Activated CD8-positive, alpha-beta memory T cell treated with anti-CD3 and anti-CD28 coated beads for 1 hour (primary cell): ENCODE measurements around the gene CYP26C1.

Source experiments
- DNase-seq, 2 donors: peaks; one replicate each; pipeline ENCODE4 v3.0.0-alpha.2; 2020; ENCODE audit warnings: low read depth in 1 of 2; ENCODE audit errors: extremely low read depth in 1 of 2

The CYP26C1 gene

DNA sequence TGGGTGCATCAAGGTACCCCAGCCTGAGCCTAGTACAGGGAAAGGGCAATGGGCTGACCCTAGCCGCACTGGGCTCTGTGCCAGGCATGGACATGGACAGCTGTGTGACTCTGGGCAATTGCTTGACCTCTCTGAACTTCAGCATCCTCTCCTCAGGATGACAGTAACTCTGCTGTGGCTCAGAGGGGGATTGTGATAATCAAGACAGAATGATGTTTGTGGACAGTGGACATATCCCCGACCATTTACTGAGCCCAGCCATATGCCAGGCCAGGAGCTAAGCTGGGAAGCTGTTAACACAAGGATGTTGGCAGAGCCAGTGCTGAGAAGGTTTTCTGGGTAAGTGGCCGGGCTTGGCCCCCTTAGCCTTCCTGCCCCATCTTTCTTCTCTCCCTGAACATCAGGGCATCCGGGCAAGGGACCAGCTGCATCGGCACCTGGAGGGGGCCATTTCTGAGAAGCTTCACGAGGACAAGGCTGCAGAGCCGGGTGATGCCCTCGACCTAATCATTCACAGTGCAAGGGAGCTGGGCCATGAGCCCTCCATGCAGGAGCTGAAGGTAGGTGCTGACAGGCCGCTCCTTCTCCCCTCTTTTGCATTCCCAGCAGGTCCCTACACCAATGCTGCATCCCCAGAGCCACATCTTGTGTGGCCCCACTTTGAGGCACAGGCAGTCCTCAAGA lies 3.5 kb downstream of the CYP26C1 start:
- DNase-seq, result no peak

- DNase-seq, result no peak
Observed at GRCh38 chr10:93064874-93065660, 4.5 kb downstream of the CYP26C1 start.

GRCh38 chr10:93065675-93066543 lies 5.3 kb downstream of the CYP26C1 start:
- no peak for DNase-seq

GRCh38 chr10:93066544-93066913 lies 5.9 kb downstream of the CYP26C1 start:
- DNase-seq, result no peak

- DNase-seq, result no peak
Observed at GRCh38 chr10:93067443-93068365, 7.1 kb downstream of the CYP26C1 start.

GRCh38 chr10:93068411-93069244 lies 8.0 kb downstream of the CYP26C1 start:
- no peak for DNase-seq

DNA sequence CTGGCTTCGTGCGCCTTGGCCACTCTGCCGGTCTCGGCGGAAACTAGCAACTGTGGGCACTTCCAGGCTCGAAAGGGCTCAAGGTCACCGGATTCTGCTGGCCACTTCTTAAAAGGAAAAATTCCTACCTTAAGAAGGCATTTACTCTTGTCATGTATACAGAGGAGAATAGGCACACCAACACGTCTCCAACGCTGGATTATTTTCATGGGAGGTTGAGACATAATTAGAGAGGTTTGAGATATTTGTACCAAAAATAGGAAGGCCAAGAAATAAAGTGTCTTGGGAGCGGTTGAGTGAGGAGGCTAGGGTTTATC lies 8.6 kb downstream of the CYP26C1 start:
- no peak for DNase-seq

GRCh38 chr10:93070378-93071176 lies 10.0 kb downstream of the CYP26C1 start:
- no peak for DNase-seq

DNA sequence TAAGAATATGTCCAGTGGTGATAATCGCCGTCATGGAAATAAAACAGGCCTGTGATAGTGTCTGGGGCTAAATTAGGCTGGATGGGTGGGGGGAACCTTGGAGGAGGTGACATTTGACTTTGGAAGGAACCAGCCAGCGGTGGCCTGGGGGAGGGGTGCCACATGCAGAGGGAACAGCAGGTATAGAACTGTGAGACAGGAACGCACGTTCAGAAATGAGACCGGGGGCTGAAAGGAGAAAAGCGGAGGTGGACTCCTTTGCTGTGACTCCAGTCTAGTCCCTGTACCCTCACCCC lies 10.5 kb downstream of the CYP26C1 start:
- DNase-seq, result no peak

DNA sequence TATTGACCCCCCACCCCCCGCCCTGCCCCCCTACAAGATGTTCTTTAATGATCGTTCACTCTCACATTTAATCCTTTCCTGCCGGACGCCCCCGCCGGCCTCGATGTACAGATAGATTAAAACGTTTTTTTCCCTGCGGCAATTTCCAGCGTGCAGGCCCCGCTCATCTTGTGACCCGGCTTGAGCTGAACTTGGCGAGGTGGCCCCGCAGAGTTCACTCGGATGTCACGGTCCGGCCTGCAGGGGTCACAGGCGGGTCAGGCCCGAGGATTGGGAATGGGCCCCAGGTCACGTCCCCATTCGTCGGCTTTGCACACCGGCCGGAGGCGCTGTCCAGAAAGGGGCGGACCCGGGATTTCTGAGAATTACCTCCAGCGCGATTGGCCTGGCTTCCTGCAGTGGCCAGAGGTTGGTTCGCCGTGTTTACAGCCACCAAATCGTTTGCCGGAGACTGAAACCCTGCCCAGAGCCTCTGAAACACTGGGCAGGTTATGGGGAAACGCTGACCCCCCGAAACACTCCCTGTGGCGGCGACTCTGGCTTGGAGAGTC lies 11.2 kb downstream of the CYP26C1 start:
- DNase-seq, result no peak

DNA sequence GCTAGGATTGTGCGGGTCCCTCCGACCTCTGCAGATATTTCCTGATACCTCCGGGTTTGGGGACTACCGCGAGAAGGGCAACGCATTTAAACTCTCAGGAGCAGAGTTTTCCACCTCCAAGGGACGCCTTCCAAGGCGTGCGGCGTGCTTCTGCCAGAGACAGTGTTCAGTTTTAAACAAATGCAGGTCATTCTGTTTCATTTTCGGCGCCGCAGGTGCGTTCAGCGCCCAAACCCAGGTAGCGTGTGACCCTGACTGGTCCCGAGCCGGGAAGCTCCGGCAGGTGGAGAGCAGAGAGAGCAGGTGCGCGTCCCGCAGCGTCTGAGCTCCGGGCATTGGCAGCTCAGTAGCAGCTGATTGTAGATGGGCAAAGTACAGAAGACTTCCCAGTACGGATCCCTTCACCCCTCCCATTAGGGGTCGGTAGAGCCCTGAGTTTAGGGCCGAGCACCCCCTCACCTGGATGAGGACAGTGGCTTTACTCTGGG lies 11.7 kb downstream of the CYP26C1 start:
- no peak for DNase-seq

GRCh38 chr10:93072713-93073538 lies 12.3 kb downstream of the CYP26C1 start:
- DNase-seq, result no peak

DNA sequence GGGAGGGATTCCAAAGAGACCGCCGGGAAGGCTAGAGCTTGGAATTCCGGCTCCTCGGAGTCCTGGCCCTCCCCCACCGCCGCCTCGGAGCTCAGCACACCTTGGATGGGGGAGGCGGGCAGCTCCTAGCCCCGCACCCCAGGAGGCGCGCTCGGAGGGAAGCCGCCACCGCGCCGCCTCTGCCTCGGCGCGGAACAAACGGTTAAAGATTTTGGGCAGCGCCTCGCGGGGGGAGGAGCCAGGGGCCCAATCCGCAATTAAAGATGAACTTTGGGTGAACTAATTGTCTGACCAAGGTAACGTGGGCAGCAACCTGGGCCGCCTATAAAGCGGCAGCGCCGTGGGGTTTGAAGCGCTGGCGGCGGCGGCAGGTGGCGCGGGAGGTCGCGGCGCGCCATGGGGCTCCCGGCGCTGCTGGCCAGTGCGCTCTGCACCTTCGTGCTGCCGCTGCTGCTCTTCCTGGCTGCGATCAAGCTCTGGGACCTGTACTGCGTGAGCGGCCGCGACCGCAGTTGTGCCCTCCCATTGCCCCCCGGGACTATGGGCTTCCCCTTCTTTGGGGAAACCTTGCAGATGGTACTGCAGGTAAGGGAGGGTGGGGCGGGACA lies 13.0 kb downstream of the CYP26C1 start, which contains the start of gene CYP26A1:
Gene CYP26A1 (plus strand): TSS at position 355 of the 608 bp plus-strand sequence. CDS start 42 bp downstream, at position 397.
- no peak for DNase-seq

GRCh38 chr10:93074147-93074596 lies 13.6 kb downstream of the CYP26C1 start:
- no peak for DNase-seq

DNA sequence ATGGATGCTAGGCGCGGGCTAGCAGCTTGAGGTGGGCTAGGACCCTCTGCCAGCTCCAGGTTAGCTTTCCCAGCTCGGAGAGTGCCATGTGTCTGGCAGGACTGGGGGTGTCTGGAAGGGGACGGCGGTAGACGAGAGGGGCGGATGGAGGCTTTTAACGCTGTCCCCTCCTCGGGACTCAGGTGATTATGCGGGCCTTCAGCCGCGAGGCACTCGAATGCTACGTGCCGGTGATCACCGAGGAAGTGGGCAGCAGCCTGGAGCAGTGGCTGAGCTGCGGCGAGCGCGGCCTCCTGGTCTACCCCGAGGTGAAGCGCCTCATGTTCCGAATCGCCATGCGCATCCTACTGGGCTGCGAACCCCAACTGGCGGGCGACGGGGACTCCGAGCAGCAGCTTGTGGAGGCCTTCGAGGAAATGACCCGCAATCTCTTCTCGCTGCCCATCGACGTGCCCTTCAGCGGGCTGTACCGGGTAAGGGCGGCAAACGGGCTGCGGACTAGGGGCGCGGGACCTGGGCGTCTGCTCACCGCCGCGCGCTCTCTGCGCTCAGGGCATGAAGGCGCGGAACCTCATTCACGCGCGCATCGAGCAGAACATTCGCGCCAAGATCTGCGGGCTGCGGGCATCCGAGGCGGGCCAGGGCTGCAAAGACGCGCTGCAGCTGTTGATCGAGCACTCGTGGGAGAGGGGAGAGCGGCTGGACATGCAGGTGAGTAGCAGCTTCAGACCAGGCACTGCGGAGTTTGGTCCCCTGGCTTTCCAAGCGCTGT lies 14.2 kb downstream of the CYP26C1 start:
- DNase-seq, result no peak
